ENCODE measurements around the gene THADA.

THADA gene

GRCh38 chr2:43462866-43463641 is 132.8 kb downstream of the THADA start:
- no peaks in the 10 kb centered on the region for H3K36me3 ChIP-seq
- H3K27me3 ChIP-seq, result no peaks in the 10 kb centered on the region
- TF ChIP-seq, protein P1, sequence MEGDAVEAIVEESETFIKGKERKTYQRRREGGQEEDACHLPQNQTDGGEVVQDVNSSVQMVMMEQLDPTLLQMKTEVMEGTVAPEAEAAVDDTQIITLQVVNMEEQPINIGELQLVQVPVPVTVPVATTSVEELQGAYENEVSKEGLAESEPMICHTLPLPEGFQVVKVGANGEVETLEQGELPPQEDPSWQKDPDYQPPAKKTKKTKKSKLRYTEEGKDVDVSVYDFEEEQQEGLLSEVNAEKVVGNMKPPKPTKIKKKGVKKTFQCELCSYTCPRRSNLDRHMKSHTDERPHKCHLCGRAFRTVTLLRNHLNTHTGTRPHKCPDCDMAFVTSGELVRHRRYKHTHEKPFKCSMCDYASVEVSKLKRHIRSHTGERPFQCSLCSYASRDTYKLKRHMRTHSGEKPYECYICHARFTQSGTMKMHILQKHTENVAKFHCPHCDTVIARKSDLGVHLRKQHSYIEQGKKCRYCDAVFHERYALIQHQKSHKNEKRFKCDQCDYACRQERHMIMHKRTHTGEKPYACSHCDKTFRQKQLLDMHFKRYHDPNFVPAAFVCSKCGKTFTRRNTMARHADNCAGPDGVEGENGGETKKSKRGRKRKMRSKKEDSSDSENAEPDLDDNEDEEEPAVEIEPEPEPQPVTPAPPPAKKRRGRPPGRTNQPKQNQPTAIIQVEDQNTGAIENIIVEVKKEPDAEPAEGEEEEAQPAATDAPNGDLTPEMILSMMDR (IDR thresholded peaks at IDR 0.05), result no peak
- H3K9me3 ChIP-seq, result no peaks in the 10 kb centered on the region
- H3K4me1 ChIP-seq (ENCODE audit: control insufficient read depth in 1 of 2, insufficient read depth in 1 of 2, low read depth in 1 of 2, low read length in 1 of 2), result peaks cover 0 to 5% of the 10 kb centered on the region in 2 experiments
- H3K27ac ChIP-seq, result no peak overlapping the region
- no peak overlapping the region for H3K4me3 ChIP-seq (ENCODE audit: low read depth in 1 of 2, low read length in 1 of 2)

- TF ChIP-seq, protein P1 (IDR thresholded peaks at IDR 0.05), result no peak
- Histone ChIP-seq H3K4me3 (ENCODE audit: low read depth in 1 of 2, low read length in 1 of 2) (no peak overlapping the region), H3K4me1 (ENCODE audit: control insufficient read depth in 1 of 2, insufficient read depth in 1 of 2, low read depth in 1 of 2, low read length in 1 of 2) (peaks cover 0 to 5% of the 10 kb centered on the region in 2 experiments), H3K9me3 (no peaks in the 10 kb centered on the region), H3K27ac (no peak overlapping the region), H3K36me3 (no peaks in the 10 kb centered on the region), H3K27me3 (no peaks in the 10 kb centered on the region)
Measured at GRCh38 chr2:43461453-43462073, 134.3 kb downstream of the THADA start.

DNA sequence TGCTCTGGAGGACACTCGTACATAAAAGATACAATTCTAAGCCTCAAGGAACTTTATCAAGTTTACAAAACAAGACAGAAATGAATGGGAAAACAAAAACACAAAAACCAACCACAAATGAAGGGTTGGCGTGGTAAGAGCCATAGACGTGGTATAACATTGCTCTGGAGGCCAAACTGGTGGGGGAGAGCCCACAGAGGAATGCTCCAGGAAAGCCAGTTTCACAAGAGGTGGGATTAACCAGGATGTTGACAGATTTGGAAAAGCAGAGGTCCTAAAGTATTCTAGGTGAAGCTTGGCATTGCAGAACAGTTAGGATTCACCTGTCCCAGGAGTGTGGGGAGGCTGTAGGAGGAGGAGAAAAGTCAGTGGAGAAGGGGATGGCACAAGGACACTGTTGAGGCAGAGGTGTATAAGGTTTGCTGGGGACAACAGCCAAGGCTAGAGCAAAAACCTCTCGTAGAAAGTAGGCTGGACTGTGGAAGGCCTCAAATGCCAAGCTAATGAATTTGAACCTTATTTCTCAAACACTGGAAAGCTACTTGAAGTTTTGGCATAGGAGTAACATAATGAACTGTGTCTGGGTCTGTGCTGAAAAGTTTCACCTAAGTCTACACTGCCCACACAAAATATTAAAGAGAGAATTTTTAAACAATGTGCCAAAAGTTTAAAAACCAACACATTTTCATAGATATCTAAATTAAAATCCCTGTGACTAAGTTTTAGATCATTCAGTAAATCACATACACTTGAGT is 135.1 kb downstream of the THADA start:
- no peaks in the 10 kb centered on the region for H3K9me3 ChIP-seq
- no peak overlapping the region for H3K4me3 ChIP-seq (ENCODE audit: low read depth in 1 of 2, low read length in 1 of 2)
- no peaks in the 10 kb centered on the region for H3K36me3 ChIP-seq
- H3K27me3 ChIP-seq, result no peaks in the 10 kb centered on the region
- no peak overlapping the region for H3K27ac ChIP-seq
- H3K4me1 ChIP-seq (ENCODE audit: control insufficient read depth in 1 of 2, insufficient read depth in 1 of 2, low read depth in 1 of 2, low read length in 1 of 2), result peaks cover 0 to 9% of the 10 kb centered on the region in 2 experiments
- TF ChIP-seq, protein P1 (IDR thresholded peaks at IDR 0.05), result no peak

DNA sequence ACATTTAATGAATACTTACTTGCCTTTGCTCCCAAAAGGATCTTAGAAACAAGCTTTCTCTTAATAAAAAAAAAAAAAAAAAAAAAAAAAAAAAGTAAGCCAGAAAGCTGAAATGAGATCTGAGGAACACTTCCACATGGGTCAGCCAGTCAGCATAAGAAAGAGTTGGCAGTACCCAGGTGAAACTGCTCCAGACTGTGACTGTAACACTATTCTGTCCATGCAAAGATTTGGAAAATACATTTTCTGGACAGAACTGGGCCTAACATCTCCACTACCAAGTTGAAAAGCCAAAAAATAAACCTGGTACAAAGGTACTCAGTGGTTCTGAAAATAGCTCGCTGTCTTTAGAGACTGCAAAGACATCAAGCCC is 135.7 kb downstream of the THADA start:
- Histone ChIP-seq H3K9me3 (no peaks in the 10 kb centered on the region), H3K27ac (no peak overlapping the region), H3K27me3 (no peaks in the 10 kb centered on the region), H3K4me3 (ENCODE audit: low read depth in 1 of 2, low read length in 1 of 2) (no peak overlapping the region), H3K36me3 (no peaks in the 10 kb centered on the region), H3K4me1 (ENCODE audit: control insufficient read depth in 1 of 2, insufficient read depth in 1 of 2, low read depth in 1 of 2, low read length in 1 of 2) (peaks cover 0 to 15% of the 10 kb centered on the region in 2 experiments)
- TF ChIP-seq, protein P1 (IDR thresholded peaks at IDR 0.05), result no peak

GRCh38 chr2:43459446-43460173 is 136.2 kb downstream of the THADA start:
- H3K9me3 ChIP-seq, result no peaks in the 10 kb centered on the region
- H3K36me3 ChIP-seq, result no peaks in the 10 kb centered on the region
- TF ChIP-seq, protein P1 (IDR thresholded peaks at IDR 0.05), result no peak
- no peak overlapping the region for H3K4me3 ChIP-seq (ENCODE audit: low read depth in 1 of 2, low read length in 1 of 2)
- H3K27ac ChIP-seq, result no peak overlapping the region
- no peaks in the 10 kb centered on the region for H3K27me3 ChIP-seq
- peaks cover 0 to 15% of the 10 kb centered on the region in 2 experiments for H3K4me1 ChIP-seq (ENCODE audit: control insufficient read depth in 1 of 2, insufficient read depth in 1 of 2, low read depth in 1 of 2, low read length in 1 of 2)

Data from neutrophil (primary cell).